LNCAP (cell line): ENCODE measurements around the gene SYP.

ENCODE experiments used
- TF ChIP-seq, protein P1 (sequence below): fragments of 450-650 bp; IDR thresholded peaks from 2 replicates; pipeline ENCODE4 v1.5.1; 2017; ENCODE audit warnings: mild to moderate bottlenecking

Gene SYP

DNA sequence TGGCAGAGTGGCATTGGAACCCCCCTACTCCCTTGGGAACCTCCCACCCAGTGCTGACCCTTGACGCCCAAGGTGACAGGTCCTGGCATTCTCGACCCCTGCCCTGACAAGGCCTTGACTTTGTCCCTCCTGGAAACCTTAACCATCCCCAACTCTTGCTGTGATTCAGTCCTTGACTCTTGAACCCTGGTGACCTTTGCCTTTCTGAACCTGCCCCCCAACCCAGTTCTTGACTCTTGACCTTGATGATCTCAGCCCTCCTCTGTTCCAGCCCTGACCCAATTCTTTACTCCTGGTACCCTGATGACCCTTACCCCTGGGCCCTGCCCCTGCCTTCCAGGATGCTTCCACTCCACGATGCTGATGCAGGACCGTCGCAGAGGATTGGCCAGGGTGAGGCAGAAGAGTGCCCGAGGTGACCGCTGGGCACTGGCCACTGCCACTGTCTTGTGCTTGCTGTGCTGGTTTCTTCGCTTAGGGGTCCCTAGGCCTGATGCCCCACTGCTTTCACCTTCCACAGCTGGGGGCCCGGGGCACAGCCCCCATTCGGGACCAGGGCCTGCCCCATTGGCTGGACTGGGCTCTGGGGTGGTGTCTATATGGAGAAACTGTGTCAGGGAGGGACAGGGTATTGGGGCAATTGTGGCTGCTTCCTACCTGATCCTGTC lies 31.5 kb upstream of the SYP start:
- TF ChIP-seq, protein P1, sequence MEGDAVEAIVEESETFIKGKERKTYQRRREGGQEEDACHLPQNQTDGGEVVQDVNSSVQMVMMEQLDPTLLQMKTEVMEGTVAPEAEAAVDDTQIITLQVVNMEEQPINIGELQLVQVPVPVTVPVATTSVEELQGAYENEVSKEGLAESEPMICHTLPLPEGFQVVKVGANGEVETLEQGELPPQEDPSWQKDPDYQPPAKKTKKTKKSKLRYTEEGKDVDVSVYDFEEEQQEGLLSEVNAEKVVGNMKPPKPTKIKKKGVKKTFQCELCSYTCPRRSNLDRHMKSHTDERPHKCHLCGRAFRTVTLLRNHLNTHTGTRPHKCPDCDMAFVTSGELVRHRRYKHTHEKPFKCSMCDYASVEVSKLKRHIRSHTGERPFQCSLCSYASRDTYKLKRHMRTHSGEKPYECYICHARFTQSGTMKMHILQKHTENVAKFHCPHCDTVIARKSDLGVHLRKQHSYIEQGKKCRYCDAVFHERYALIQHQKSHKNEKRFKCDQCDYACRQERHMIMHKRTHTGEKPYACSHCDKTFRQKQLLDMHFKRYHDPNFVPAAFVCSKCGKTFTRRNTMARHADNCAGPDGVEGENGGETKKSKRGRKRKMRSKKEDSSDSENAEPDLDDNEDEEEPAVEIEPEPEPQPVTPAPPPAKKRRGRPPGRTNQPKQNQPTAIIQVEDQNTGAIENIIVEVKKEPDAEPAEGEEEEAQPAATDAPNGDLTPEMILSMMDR: no peak

DNA sequence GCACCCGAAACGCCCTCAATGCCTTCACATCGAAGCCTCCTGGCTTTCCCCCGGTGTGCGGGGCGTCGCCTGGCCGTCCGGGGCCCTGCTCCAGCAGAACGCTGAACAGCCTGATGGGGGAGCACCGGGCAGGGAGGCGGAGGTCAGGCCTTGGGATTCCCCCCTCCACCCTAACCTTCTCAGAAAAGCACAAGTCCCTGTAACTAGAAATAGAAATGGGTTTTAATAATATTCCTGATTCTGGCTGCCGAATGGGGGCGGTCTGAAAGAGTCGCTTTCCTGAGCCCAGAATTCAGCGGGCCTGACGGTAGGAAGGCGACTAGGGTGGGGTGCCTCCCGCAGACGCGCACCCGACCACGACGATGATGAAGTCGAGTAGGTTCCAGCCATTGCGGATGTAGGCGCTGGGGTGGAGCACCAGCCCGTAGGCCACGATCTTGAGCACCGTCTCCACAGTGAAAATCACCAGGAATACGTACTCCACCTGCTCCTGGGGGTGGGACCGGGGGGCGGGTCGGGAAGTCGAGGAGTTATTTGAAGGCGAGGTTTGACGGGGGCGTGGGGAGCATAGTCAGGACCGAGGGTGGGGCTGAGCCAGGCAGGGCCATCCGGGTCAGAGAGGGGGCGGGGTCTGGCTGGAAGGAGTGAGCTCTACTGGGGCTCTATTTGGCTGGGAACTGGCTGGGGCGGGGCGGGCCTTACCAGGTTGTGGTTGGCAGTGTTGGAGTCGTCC lies 30.7 kb upstream of the SYP start:
- TF ChIP-seq, protein P1: no peak

DNA sequence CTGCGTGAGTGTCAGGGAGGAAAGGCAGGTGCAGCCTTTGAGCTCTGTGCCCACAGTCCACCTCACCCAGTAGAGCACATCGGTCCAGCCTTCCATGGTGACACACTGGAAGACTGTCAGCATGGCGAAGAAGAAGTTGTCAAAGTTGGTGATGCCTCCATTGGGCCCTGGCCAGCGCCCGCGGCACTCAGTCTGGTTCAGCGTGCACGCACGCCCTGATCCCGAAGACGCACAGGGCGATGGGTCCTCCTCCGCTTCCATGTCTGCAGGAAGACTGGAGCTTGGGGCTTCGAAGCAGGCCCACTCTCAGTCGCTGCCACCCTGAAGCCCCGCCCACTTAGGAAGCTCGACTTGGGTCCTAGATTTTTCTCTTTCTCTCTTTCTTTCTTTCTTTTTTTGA lies 28.2 kb upstream of the SYP start:
- TF ChIP-seq, protein P1: no peak

DNA sequence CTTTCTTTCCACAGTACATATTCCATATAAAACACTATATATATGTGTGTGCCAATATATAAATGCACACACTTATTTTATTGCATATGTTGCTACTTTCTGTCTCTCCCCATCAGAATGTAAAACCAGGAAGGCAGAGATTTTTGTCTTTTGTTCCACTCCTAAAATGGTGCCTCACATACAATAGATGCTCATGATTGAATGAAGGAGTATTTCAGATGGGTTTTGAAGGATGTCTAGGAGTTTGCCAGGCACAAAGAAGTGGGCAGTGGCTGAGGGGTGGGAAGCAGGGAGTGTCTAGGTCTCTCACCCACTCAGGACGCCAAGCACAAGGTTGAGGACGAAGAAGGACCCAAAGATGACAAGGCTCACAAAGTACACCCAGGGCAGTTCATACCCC lies 27.7 kb upstream of the SYP start:
- TF ChIP-seq, protein P1: no peak

DNA sequence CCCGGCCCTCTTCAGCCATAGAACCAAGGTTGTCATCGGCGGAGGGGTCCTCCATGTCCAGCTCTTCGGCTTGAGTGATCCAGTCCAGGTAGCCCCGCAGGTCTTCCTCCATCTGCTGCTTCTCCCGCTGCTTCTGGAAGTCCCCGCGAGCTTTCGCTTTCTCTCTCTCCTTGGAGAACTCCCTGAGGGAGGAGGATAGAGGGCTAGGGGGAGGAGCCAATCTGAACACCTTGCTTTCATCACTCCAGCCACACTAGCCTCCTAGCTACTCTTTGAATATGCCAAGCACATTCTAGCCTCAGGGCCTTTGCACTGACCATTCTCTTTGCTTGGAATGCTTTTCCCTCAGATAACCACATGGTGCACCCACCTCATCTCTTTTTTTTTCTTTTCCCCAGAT lies 27.0 kb upstream of the SYP start:
- TF ChIP-seq, protein P1: no peak

DNA sequence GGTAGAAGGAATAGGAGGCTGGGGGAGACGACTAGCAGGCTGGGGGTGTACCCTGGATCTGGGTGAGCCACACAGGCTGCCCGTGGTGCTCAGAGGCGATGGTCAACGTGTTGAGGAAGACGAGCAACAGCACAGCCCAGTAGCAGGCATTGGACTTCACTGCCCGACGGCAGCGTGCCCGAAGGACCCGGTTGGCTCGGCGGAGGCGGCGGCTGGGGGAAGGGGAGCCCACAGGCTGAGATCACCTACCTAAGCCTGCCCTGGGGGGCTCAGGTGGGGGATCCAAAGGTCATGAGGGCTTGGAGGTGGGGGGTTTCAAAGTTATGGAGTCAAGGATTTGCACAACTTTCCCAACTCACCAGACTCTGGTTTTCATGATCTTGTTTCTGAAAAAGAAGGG lies 25.9 kb upstream of the SYP start:
- TF ChIP-seq, protein P1: no peak

DNA sequence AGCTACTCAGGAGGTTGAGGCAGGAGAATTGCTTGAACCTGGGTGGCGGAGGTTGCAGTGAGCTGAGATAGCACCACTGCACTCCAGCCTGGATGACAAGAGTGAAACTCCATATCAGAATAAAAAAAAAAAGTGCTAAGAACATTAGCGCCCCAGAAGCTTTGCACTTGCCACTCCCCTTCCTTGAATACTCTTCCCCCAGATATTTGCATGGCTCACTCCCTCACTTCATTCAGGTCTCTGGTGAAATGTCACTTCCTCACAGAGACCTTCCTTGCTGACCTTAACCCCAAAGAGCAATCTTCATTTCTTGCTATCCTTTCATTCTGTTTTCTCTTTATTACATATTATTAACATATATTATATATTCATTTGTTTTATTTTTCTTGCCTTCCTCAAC lies 21.9 kb upstream of the SYP start:
- TF ChIP-seq, protein P1: no peak
